HG02885 (cell line): ENCODE results near the gene S100A4.

Experiments
- ATAC-seq: cut with Tn5 transposase; IDR thresholded peaks from one replicate; pipeline ENCODE4 v1.9.1; 2021; ENCODE audit warnings: mild to moderate bottlenecking; ENCODE audit not compliant: unreplicated experiment, poor library complexity

Gene S100A4

DNA sequence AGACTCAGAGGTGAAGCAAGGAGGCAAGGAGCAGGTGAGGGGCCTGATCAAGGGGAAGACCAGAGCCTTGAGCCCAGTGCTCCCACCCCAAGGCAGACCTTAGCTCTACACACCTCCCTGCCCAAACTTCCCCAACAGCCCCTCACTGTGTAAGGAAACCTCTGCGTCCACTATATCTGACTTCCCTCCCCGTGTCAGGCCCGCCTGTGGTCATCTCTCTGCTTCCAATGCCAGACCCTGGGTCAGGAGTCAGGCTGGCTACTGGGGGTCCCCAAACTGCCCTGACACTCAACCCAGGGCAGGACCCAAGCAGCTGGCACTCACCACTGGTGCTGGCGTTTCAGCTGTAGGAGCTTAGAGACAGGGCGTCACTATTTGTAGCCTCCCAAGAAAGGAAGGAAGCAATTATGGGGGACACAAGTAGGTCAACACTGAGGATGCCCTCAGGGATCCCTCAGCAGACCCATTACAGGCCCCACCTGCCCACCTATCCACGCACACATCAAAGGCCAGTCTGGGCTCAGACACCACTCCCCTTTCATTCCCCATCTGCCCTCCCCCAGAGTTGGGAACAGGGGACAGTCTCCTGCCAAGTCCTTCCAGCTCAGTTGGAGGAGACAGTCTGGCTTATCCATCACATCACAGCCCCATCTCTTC, 4.3 kb upstream of the S100A4 start:
- ATAC-seq = no peak

DNA sequence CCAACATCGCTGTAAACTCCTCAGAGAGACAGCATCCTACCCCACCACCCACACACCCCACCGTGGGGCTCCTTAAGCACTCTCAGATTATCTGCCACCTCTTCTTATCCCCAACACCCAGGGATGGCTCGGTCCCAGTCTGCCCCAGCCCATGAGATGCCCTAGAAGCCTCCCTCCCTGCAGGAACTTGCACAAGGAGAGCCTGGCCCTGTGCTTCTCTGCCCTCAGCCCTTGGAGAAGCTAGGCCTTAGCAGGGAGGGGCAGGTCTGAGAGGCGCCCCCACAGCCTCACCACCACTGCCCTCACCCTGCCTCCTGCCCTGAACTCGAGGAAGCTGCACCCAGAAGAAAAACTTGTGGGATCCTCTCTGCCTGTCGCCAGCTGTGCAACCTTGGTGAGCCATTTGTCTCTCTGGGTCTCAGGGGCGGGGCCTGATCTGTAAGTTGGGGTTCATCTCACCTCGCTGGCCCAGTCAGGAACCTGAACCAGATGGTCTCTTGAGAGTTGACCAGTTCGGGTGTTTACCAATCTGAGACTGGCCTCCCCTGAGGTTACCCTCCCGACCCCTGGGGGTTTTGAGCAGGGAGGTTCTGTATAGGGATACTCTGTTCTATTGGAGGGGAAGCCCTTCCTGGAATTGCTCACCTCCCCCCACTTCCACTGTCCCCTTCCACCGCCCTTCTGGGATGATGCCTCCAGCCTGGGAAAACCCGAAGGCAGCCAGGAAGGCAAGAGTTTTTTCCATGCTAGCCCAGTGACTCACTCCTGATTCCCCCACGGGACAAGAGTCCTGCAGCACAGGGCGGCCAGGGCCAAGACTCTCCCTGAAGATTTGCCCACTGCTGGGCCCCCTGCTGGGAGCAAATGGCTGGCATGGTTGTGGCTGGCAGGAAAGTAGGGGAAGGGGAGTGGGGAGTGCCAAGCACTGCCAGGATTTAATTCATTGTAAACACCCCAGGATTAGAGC, 3.4 kb upstream of the S100A4 start, which contains the start of gene S100A3:
S100A3 (minus strand) TSS at position 537 of the 967 bp plus-strand sequence. CDS start 773 bp downstream, outside the sequence.
- no peak for ATAC-seq

DNA sequence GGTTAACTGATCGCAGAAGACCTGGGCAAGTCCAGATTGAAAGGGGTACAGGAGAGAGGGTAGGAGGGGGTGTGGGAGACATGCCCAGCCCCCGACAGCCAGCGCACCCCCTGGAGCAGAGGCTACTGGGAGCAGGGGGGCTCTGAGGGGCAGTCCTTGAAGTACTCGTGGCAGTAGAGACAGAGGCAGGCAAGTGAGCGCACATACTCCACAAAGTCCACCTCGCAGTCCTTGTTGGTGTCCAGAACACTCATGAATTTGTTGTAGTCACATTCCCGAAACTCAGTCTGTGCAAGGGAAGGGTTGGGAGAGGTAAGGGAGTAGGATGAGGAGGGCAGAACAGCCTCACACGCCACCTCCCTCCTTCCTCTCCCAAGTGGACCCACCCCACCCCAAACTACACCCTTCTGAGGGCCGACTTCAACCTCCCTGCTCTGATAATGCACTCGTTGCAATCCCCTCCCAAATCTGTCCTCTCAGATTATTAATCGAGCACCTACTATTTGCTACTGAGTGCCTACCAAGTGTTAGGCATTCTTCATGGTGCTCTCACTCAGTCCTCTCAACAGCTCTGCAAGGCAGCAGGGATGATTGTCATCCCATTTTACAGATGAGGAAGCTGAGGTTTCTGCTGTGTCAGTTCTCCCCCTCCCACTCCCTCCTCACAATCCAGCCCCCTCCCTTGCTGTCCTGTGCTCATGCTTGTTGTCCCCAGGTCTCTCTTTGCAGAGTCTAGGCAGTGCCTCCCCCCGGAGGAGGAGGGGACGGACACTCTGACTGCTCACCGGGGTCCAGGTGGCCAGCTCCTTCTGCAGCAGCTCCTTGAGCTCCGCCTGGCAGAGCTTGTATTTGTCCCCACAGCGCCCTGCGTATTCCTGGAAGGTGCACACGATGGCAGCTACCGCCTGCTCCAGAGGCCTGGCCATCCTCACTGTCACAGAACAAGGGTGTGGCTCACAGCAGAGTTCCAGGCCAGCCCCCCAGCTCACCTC, 2.2 kb upstream of the S100A4 start:
- ATAC-seq = no peak

DNA sequence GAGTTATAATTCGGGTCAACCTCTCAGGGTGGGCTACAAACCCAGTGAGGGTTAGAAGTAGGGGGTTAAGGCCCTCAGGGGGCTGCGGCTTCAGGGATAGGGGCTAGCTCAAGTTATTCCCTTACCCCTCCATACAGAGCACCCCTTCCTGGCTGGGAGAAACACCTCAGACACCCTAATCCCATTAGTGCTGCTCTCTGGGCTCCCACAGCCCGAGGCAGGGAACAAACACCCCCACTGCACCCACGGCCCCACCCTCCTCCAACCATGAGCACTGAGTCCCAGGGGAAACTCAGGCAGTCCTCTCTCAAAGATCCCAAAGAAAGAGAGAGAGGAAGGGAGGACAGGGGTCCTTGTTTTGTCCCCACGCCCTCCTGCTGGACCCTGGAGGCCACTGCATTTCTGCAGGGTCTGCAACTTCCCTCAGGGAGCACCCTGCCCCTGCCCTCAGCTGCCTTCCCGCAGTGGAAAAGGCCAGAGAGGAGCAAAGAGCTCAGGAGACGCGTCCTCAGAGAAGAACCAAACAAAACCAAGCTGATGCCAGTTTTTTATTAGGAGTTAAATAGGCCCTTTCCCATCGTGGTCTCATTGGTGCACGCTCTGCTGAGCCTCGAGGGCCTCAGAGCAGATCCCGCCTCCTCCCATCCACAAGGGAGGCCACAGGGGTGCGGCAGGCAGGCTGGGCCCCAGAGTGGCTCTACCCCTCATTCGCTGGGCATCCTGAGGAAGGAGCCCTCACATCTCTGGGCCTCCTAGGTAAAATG, 1.4 kb upstream of the S100A4 start:
- no peak for ATAC-seq

DNA sequence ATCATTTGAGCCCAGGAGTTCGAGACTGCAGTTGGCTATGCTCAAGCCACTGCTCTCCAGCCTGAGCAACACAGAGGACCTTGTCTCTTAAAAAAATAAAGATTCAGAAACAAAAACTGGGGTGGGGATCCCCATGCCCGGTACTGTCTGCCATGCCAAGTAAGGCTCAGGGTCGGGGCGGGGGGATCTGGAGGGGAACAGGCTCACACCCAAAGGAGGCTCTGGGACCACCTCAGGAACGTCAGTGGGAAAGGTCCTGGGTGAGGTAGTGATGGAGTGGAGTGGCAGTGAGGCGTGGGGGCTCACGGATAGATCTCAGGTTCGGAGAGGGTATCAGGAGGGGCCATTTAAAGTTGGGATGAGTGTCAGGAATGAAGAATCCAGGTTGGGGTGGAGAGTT, 765 bp upstream of the S100A4 start:
- ATAC-seq = no peak

DNA sequence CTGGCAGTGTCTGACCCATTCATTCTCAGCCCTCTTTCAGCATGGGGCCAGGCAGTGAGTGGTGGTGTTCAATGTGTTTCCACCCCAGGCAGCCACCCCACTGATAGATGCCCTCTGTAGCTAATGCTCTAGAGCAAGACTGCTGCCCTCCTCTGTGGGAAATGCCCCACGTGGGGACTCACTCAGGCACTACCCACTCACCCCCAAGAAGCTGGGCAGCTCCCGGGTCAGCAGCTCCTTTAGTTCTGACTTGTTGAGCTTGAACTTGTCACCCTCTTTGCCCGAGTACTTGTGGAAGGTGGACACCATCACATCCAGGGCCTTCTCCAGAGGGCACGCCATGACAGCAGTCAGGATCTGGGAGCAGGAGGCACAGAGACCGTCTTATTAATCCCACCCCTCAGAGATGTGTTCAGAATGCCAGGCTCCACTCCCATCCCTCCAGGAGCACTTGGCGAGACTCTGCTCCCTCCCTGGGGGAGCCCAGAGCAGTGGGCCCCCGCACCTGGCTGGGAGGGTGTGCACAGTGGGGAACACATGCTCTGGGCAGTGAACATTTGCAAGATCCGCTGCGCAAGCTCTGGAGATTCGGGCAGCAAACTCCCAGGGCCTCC, 1.0 kb downstream of the S100A4 start:
- no peak for ATAC-seq

DNA sequence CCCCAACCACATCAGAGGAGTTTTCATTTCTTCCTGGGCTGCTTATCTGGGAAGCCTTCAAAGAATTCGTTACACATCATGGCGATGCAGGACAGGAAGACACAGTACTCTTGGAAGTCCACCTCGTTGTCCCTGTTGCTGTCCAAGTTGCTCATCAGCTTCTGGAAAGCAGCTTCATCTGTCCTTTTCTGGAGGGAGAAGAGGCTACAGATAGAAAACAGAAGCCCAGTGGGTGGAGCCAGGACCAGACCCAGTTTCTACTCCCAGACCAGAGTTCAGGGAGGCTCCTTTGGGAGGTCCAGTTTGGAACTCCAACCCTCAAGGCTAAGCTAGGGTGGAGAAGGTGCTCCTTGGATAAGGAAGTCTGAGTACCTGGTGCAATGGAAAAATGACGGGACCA, 1.9 kb downstream of the S100A4 start:
- ATAC-seq = no peak

DNA sequence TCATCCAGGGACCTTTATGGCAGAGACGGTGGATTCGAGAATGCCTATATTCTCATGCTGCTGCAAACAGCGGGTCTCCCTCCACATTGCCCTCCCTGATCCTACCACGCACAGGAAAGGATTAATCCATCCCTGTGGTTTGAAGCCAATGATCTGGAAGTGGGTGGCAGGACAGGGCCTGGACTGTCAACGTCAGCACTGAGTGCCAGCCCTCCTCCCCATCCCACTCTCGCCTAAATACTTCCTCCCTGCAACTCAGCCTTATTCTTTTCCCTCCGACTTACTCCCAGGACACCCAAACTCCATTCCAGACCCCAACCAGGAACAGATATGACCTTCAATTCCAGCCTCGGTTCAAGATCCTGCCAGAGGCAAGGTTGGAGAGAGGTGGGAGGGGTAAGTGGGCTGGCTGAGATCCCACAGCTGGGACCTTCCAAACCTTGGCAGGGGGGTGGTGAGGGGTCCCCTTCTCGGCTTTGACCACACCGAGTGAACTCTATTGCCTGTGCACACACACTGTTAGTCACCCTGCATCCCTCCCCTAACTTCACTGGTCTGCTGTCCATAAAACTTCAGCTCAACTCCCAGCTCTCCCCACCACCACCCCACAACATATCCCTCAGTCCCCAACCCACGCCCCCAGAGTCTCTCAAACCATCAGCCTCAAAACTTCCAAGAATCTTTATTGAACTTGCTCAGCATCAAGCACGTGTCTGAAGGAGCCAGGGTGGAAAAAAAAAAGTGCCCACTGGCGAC, 2.5 kb downstream of the S100A4 start:
- no peak for ATAC-seq

DNA sequence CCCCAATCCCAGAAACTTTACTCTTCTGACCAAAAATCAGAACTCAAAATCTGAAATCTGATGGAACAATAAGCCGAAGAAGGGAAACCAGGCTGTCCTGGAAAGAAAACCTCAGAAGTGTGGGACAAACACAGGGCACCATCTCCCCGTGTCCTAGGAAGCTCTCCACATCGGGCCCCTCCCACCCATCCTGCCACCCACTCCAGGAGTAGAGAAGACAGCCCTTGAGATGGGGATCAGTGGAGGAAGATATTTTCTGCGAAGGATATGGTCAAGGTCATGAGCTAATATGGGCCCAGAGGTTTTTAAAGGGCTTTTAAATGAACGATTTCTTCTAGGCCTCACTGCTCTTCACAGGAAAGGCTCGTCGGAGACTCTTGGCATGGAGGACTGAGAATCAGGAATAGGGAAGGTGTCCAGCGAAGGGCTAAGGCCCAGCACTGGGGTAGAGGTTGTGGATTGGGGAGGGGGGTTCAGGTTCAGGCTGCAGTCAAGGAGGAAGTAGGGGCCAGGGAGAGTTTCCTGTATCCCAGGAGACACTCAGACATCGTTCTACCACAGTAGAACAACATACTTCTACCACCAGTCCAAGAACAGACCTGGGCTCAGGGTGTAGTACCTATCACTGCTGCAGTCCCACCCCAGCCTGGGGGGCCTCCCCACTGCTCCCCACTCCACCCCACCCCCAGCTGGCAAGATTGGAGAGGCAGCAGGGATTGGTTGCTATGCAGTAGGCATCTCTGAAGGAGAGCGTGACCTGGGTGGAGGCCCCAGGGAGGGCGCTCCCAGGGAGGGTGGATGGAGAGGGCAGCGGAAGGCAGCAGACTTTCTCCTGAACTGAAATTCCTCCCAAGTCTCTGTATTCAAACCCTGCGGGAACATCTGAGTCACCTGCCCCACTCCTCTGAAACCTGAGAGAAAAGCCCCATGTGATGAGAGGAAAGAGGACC, 3.7 kb downstream of the S100A4 start:
- ATAC-seq = no peak

DNA sequence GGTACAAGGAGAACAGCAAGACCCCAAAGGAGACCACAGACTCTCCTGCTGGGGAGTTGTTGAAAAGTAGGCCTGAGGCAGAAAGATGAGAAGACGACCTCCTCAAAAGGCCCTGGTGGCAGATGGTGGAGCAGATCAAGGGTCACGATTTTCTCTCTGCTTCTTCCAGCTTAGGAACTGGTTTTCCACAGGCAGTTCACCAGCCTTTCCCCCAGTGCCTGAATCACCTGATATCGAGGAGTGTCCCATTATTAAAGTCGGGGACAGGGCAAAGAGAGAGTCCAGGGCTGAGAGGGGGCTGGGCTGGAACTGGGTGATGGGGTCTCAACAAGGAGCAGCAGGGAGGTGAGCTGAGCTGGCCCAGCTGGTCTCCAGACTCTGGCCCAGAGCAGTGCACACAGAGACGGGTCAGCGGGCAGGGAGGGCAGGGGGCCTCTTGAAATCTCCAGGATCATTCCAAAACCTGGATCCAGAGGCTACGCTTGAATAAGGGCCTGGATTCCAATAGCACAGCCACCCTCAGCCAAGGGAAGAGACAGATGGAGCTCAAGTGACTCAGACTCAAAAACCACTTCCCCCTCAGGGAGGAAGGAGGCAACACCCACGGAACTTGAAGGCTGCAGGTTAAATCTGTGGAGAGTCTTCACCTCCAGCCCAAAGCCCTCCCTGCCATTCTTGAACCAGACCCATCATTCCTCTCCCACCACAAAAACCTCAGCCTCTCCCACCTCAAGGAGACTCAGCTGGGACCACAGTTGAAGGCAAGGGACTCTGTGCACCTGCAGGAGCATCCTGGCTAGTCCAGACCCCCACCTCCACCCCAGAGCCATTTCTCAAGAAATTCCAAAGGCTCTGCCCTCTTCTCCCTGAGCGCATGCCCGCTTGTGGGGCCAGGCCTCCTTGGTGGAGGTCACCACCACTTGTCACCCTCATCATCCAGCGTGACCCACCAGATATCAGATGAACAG, 4.9 kb downstream of the S100A4 start, which contains the start of gene S100A5:
S100A5 (minus strand) TSS at position 541 of the 968 bp plus-strand sequence. CDS start 743 bp downstream, outside the sequence.
- ATAC-seq = no peak

DNA sequence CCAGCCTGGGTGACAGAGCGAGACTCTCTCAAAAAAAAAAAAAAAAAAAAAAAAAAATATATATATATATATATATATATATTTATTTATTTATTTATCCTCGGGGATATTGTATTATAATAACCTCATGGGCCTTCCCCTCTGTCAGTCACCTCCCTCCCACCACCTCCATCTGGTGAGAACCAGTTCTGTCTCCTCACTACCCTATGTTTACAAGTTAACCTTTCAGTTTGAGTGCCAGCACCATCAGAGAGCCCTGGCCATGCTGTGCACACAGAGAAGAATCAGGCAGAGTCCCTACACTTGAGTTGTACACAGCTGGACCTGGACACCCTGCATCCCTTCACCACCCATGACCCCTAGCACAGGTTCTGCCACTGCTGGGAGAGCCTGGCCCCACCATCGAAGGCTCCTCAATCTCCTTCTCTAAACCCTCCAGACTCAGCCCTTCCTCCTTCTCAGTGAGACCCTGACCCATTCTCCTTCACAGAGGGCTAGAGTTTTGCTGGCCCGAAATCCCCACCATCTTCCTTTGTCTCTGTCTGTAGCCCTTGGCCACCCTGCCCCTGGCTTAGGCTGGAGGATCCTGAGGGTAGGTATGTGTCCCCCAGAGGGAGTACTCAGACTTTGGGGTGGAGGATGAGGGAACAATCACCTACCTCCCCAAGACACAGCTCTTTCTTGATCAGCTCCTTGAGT, 6.1 kb downstream of the S100A4 start:
- no peak for ATAC-seq

DNA sequence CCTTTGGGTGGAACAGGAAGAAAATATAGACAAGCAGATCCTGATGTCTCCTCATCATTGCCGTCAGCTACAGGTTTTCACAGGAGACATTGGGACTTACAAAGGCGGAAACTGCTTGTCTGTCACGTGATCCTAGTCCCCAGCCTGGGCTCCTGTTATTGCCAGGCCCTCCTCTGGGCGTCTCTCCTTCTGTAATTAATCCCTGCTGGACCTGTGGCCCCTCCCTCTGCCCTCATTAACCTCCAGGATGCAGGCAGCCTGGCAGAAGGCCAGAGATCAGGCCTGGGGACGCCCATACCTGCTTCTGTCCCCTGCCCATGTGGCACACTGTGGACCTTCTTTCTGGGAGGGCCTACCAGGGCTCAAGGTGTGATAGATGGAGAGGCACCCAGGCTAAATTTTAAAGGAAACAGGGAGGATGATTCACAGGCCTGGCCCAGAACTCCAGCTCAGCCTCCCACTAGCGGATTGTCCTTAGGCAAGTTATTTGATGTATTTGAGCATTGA, 7.2 kb downstream of the S100A4 start:
- ATAC-seq = no peak

DNA sequence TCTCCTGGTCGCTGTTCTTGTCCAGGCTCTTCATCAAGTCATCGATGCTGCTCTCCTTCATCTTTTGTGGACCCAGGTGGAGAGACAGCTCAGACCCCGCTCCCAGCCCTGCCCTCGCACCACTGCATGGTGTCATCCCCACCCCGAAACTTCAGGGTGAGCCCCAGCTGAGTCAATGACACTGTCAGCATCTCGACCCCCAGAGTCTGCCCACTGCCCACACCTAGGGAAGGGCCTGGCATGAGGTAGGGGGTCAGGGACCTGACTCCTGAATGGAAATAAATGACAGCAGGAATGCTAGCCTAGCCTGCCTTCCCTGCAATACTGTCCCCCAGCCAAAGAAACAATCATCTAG, 8.3 kb downstream of the S100A4 start:
- ATAC-seq = no peak

DNA sequence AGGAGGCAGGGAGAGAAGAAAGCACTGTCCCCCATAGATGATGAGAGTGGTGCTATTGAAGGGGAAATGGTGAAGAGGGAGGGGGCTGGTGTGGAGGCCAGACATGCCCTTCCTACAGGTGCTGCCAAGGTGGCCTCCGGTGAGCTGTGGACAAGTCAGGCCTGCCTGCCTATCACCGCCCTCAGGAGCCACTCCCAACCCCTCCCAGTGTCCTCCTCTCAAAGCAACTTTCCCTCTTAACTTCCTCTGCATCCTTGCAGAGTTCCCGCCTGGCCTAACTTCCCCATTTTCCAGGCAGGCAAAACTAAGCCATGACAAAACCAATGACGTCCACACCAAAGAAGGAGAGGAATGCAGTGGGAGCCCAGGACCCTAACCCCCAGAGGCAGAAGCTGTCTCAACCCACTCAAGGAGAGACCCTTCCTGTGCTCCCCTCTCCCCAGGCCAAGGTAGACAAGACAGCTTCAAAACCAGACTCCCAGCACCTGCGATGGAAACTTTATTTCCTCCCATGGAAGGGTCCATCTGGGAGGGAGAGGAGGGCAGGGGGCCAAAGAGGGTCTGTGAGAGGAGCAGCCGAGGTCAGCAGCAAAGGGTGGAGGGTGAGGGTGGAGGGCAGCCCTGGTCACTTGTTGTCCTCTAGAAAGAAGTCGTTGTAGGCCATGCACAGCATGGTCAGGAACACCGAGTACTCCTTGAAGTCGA, 8.8 kb downstream of the S100A4 start:
- no peak for ATAC-seq
